Colonic mucosa (tissue), 4 donors: Measurements from ENCODE around the gene ZNF491. TPM values are rescaled to one million over a fixed set of nuclear protein-coding genes. Genes with fewer than 3 reads are reported as not detected.
"Not testable (repeated sequence)": the region's sequence is repeated elsewhere in the genome, so short reads cannot be mapped to it uniquely, and the experiment has no call there.

Experiments used
- DNase-seq: peaks from one replicate; pipeline ENCODE4 v3.0.0-alpha.2; 2020
- H3K27ac ChIP-seq: fragments of 200-600 bp; one replicate; pipeline ENCODE4 v1.8.0; 2021
- H3K27me3 ChIP-seq: fragments of 200-600 bp; one replicate; pipeline ENCODE4 v1.8.0; 2021
- H3K36me3 ChIP-seq: fragments of 200-600 bp; one replicate; pipeline ENCODE4 v1.8.0; 2021
- H3K4me1 ChIP-seq: fragments of 200-600 bp; one replicate; pipeline ENCODE4 v1.8.0; 2021; ENCODE audit warnings: mild to moderate bottlenecking
- H3K4me3 ChIP-seq: fragments of 200-600 bp; one replicate; pipeline ENCODE4 v1.8.0; 2021
- H3K9ac ChIP-seq, 2 donors: one replicate each; pipeline ENCODE4 v1.7.0; 2013; ENCODE audit warnings: control low read depth in 2 of 2, low read depth in 2 of 2, low read length in 2 of 2
- H3K9me3 ChIP-seq: fragments of 200-600 bp; one replicate; pipeline ENCODE4 v1.8.0; 2021
- CTCF ChIP-seq: fragments of 200-600 bp; IDR thresholded peaks from one replicate; pipeline ENCODE4 v1.8.0; 2022; ENCODE audit warnings: antibody characterized with exemption, mild to moderate bottlenecking
- intact Hi-C: fragments of 100-400 bp; cut with DNase I; formaldehyde crosslinking; loops from one replicate; pipeline ENCODE4 v1.14.1; 2022
- total RNA-seq, 2 donors: library from RNA; stranded (reverse); fragmentation: NEBNext Ultra II Directional in 1 of 2; extraction: Animal tissue kit (Norgen Biotek cat#: 25700) in 1 of 2; gene quantifications; one replicate each; pipeline ENCODE4 v1.2.1, GENCODE V29; 2021
- donor health status: healthy.
- donor health status: DM: no; HTN: no; CAD: no.
- donor health status: DM: no; HTN: no; CAD: no.

ZNF491 gene
- total RNA-seq, 2 donors from 2014 or later, result 1.9 TPM

DNA sequence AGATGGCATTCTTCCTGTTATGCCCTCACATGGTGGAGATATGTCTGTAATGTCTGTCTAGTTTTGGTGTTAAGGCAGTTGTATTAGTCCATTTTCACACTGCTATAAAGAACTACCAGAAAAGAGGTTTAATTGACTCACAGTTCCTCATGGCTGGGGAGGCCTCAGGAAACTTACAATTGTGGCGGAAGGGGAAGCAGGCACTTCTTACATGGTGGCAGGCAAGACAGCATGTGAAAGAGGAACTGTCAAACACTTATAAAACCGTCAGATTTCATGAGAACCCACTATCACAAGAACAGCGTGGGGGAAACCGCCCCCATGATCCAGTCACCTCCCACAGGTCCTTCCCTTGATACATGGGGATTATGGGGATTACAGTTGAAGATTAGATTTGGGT lies 28.3 kb upstream of the ZNF491 start:
- intact Hi-C loops, result no loop called here
- TF ChIP-seq CTCF, result no peak
- H3K27ac ChIP-seq, result no peak overlapping the region
- H3K4me1 ChIP-seq, result peaks cover 6% of the 10 kb centered on the region
- H3K4me3 ChIP-seq, result no peak overlapping the region
- no peaks in the 10 kb centered on the region for H3K9me3 ChIP-seq
- no peak for DNase-seq
- H3K27me3 ChIP-seq, result no peaks in the 10 kb centered on the region
- no peak overlapping the region for H3K9ac ChIP-seq
- no peaks in the 10 kb centered on the region for H3K36me3 ChIP-seq

- H3K27me3 ChIP-seq, H3K9ac ChIP-seq, H3K4me1 ChIP-seq, intact Hi-C loops, H3K36me3 ChIP-seq, H3K27ac ChIP-seq, DNase-seq, H3K4me3 ChIP-seq, H3K9me3 ChIP-seq: not testable (repeated sequence)
Measured at GRCh38 chr19:11771520-11771919, 26.8 kb upstream of the ZNF491 start.

GRCh38 chr19:11776669-11777068 lies 21.7 kb upstream of the ZNF491 start:
- H3K9ac ChIP-seq, H3K4me1 ChIP-seq, intact Hi-C loops, H3K27ac ChIP-seq, DNase-seq, H3K27me3 ChIP-seq, H3K4me3 ChIP-seq, H3K9me3 ChIP-seq: not testable (repeated sequence)
- peaks cover 13% of the 10 kb centered on the region for H3K36me3 ChIP-seq

- Histone ChIP-seq H3K36me3 (peaks cover 13% of the 10 kb centered on the region), H3K4me3 (no peak overlapping the region), H3K27me3 (no peaks in the 10 kb centered on the region), H3K9me3 (peaks cover 4% of the 10 kb centered on the region), H3K4me1 (no peaks in the 10 kb centered on the region), H3K9ac (no peak overlapping the region), H3K27ac (no peak overlapping the region)
- no peak for DNase-seq
- intact Hi-C loops, result loop anchor here (10.0 kb wide), 2 partner anchors 76 to 106 kb away; no protein-coding TSS in a partner anchor
- no peak for TF ChIP-seq CTCF
Measured at GRCh38 chr19:11780431-11781020, 17.8 kb upstream of the ZNF491 start.

GRCh38 chr19:11781295-11782057 lies 16.8 kb upstream of the ZNF491 start:
- no peak overlapping the region for H3K27ac ChIP-seq
- no peak overlapping the region for H3K4me3 ChIP-seq
- intact Hi-C loops, result loop anchor here (10.0 kb wide), 2 partner anchors 77 to 107 kb away; no protein-coding TSS in a partner anchor
- H3K4me1 ChIP-seq, result no peaks in the 10 kb centered on the region
- H3K36me3 ChIP-seq, result peaks cover 13% of the 10 kb centered on the region
- H3K9me3 ChIP-seq, result peaks cover 4% of the 10 kb centered on the region
- no peak overlapping the region for H3K9ac ChIP-seq
- no peak for DNase-seq
- no peaks in the 10 kb centered on the region for H3K27me3 ChIP-seq
- TF ChIP-seq CTCF, result no peak

GRCh38 chr19:11783767-11784166 lies 14.6 kb upstream of the ZNF491 start:
- DNase-seq, result no peak
- peaks cover 4% of the 10 kb centered on the region for H3K9me3 ChIP-seq
- H3K9ac ChIP-seq, result no peak overlapping the region
- intact Hi-C loops, result loop anchor here (10.0 kb wide), 2 partner anchors 79 to 109 kb away; no protein-coding TSS in a partner anchor
- H3K27me3 ChIP-seq, result no peaks in the 10 kb centered on the region
- no peak overlapping the region for H3K27ac ChIP-seq
- H3K4me1 ChIP-seq, result no peaks in the 10 kb centered on the region
- no peak overlapping the region for H3K4me3 ChIP-seq
- no peak for TF ChIP-seq CTCF
- H3K36me3 ChIP-seq, result peaks cover 13% of the 10 kb centered on the region
